Measurements from ENCODE around the gene TESMIN. TPM values are rescaled to one million over a fixed set of nuclear protein-coding genes. Genes with fewer than 3 reads are reported as not detected.
A peak's percentile ranks its signal among the peaks of the same experiment; 100 is the strongest.

Gene TESMIN
- total and polyA plus RNA-seq, 2 of the 4 experiments (the other 2 are of a cell fraction) = 0.90 to 2.2 TPM

GRCh38 chr11:68678031-68678441 lies 73.3 kb downstream of the TESMIN start:
- no peak overlapping the region for H3K27ac ChIP-seq (ENCODE audit: insufficient read depth, low read length)
- TF ChIP-seq POLR2A (IDR thresholded peaks at IDR 0.05; ENCODE audit: low read depth, low read length) = no peak
- TF ChIP-seq ELK1 (IDR thresholded peaks at IDR 0.05; ENCODE audit: borderline replicate concordance, low read depth, low read length) = no peak
- TF ChIP-seq MAFK (IDR thresholded peaks at IDR 0.05; ENCODE audit: low read depth, low read length) = peak; percentile 95
- TF ChIP-seq RFX5 (IDR thresholded peaks at IDR 0.05; ENCODE audit: low read depth, low read length) = no peak
- TF ChIP-seq BHLHE40 (IDR thresholded peaks at IDR 0.05; ENCODE audit: low read depth, low read length) = no peak
- TF ChIP-seq FOS (IDR thresholded peaks at IDR 0.05; ENCODE audit: low read depth, low read length) = no peak
- no peak for TF ChIP-seq MXI1 (IDR thresholded peaks at IDR 0.05; ENCODE audit: borderline replicate concordance, low read depth, low read length)
- TF ChIP-seq CEBPB (IDR thresholded peaks at IDR 0.05; ENCODE audit: low read depth, low read length) = no peak
- no peak for TF ChIP-seq CTCF (conservative IDR thresholded peaks at IDR 0.05; ENCODE audit: low read depth, low read length)

More at GRCh38 chr11:68678031-68678441, 73.3 kb downstream of the TESMIN start:
- H2BK120ac ChIP-seq (ENCODE audit: low read depth, low read length) = no peak overlapping the region
- H2BK15ac ChIP-seq (ENCODE audit: low read depth, low read length) = no peak overlapping the region
- H4K20me1 ChIP-seq (ENCODE audit: insufficient read depth, low read length) = peaks cover 5% of the 10 kb centered on the region; the same call in 1 of the 2 replicates
- H3K9me1 ChIP-seq (ENCODE audit: insufficient read depth, low read length) = no peaks in the 10 kb centered on the region; the same call in 1 of the 2 replicates
- H3K14ac ChIP-seq (replicated peaks; ENCODE audit: low read depth, low read length) = no peak overlapping the region
- in situ Hi-C loops (cut with MboI; ENCODE audit: low sequenced_read_pairs) = no loop called here
- ChIA-PET CTCF (no interaction called here), POLR2A (ENCODE audit: unreplicated experiment) (no interaction called here)
- ATAC-seq (ENCODE audit: low read depth) = no peak
- H4K5ac ChIP-seq (ENCODE audit: low read depth, low read length) = no peak overlapping the region
- no peaks in the 10 kb centered on the region for H3K79me1 ChIP-seq (ENCODE audit: low read depth in 1 of 2, low read length in 2 of 2)
- no peak for DNase-seq
- no peak overlapping the region for H2AFZ ChIP-seq (replicated peaks; ENCODE audit: low read length, poor library complexity)
- H3K36me3 ChIP-seq (ENCODE audit: control insufficient read depth, insufficient read depth, low read length) = no peaks in the 10 kb centered on the region
- H4K91ac ChIP-seq (ENCODE audit: insufficient read depth, low read depth, low read length) = no peak overlapping the region
- intact Hi-C loops (cut with micrococcal nuclease) = no loop called here
- no peak overlapping the region for H2AK5ac ChIP-seq (ENCODE audit: low read depth, low read length)
- H3K27me3 ChIP-seq (ENCODE audit: control insufficient read depth, insufficient read depth, low read length) = peaks cover 6% of the 10 kb centered on the region; the same call in 1 of the 2 replicates
- H3K4me3 ChIP-seq (ENCODE audit: insufficient read depth, low read depth, low read length) = no peak overlapping the region
- no peak overlapping the region for H2BK5ac ChIP-seq (ENCODE audit: low read depth, low read length, poor library complexity, severe bottlenecking)
- no peak overlapping the region for H3K23ac ChIP-seq (ENCODE audit: low read depth, low read length)
- H4K8ac ChIP-seq (ENCODE audit: low read depth in 2 of 2, low read length in 2 of 2) = no peak overlapping the region
- H3K56ac ChIP-seq (ENCODE audit: extremely low read depth, insufficient read depth, low read length) = no peak overlapping the region
- no peak overlapping the region for H3K4me2 ChIP-seq (ENCODE audit: low read depth, low read length)
- H3K9me3 ChIP-seq (ENCODE audit: control insufficient read depth, insufficient read depth, low read length) = peaks cover 12% of the 10 kb centered on the region
- dilution Hi-C loops (cut with HindIII; ENCODE audit: low sequenced_read_pairs, unreplicated experiment) = no loop called here
- WGBS, 2 experiments (ENCODE audit: extremely low coverage in 2 of 2, insufficient read length in 1 of 2) = 10% methylated on average over 2 of the region's 15 CpGs; no CpG with 5 or more reads in 1 of the 2 experiments
- H2AK9ac ChIP-seq (replicated peaks; ENCODE audit: low read depth, low read length, poor library complexity) = no peak overlapping the region
- H3K18ac ChIP-seq (ENCODE audit: low read depth, low read length) = no peak overlapping the region
- no peak overlapping the region for H2BK20ac ChIP-seq (ENCODE audit: low read depth, low read length)
- H3K4me1 ChIP-seq (ENCODE audit: control insufficient read depth, insufficient read depth, low read length) = peaks cover 3% of the 10 kb centered on the region; the same call in 1 of the 2 replicates
- no peak overlapping the region for H3K4ac ChIP-seq (ENCODE audit: low read depth, low read length)
- no TSS peak for BruUV-seq (replicated peaks)
- H3K9ac ChIP-seq (ENCODE audit: low read depth, low read length) = no peak overlapping the region

Data from IMR-90 (cell line).